Tibial nerve (tissue), 4 donors: ENCODE measurements around the gene TLE3. TPM values are rescaled to one million over a fixed set of nuclear protein-coding genes. Genes with fewer than 3 reads are reported as not detected.

Source experiments
- DNase-seq, 2 donors: peaks; one replicate each; pipeline ENCODE4 v3.0.0-alpha.2; 2019; ENCODE audit warnings: low spot score in 2 of 2
- H3K27ac ChIP-seq, 4 donors: fragments of 200-600 bp; sonication (generic) in 3 of 4; one replicate each; pipeline ENCODE4 v1.5.1; 2017 to 2019; ENCODE audit warnings: mild to moderate bottlenecking in 1 of 4
- H3K27me3 ChIP-seq, 2 donors: fragments of 200-600 bp; sonication (generic) in 1 of 2; one replicate each; pipeline versions ENCODE4 v1.5.1 to v1.6.0; 2017 to 2019
- H3K36me3 ChIP-seq, 3 donors: fragments of 200-600 bp; sonication (generic); one replicate each; pipeline ENCODE4 v1.5.1; 2018 to 2019
- H3K4me1 ChIP-seq, 4 donors: fragments of 200-600 bp; sonication (generic) in 3 of 4; one replicate each; pipeline ENCODE4 v1.5.1; 2017 to 2019
- H3K4me3 ChIP-seq, 4 donors: fragments of 200-600 bp; sonication (generic) in 3 of 4; one replicate each; pipeline ENCODE4 v1.5.1; 2017 to 2019; ENCODE audit warnings: mild to moderate bottlenecking in 1 of 4, moderate library complexity in 1 of 4
- H3K9me3 ChIP-seq, 4 donors: fragments of 200-600 bp; sonication (generic) in 3 of 4; one replicate each; pipeline ENCODE4 v1.5.1; 2017 to 2019
- EP300 ChIP-seq, 2 donors: sonication (generic); formaldehyde crosslinking; IDR thresholded peaks; one replicate each; pipeline ENCODE4 v1.6.1; 2017; ENCODE audit warnings: antibody characterized with exemption in 2 of 2, mild to moderate bottlenecking in 1 of 2
- POLR2A ChIP-seq, 2 donors: fragments of 450-650 bp; IDR thresholded peaks; one replicate each; pipeline ENCODE4 v1.6.1; 2017; ENCODE audit warnings: antibody characterized with exemption in 2 of 2, mild to moderate bottlenecking in 2 of 2, moderate library complexity in 2 of 2
- WGBS, 2 donors: methylation state at CpG; one replicate each; pipeline ENCODE4 v1.1.5; 2018; 5-methylcytosine and 5-hydroxymethylcytosine counted together
- total RNA-seq, 4 donors: library from RNA; depleted of rRNA; stranded (reverse); fragments of >200 nt; gene quantifications; one replicate each; pipeline ENCODE4 v1.1.0, GENCODE V29; 2016
- TF ChIP-seq, protein P1 (sequence below), 5 experiments: fragments of 200-600 bp in 3 of 5; fragments of 450-650 bp in 2 of 5; sonication (generic) in 3 of 5; IDR thresholded peaks; one replicate each; pipeline ENCODE4 v1.5.1; 2016 to 2019; ENCODE audit warnings: antibody characterized with exemption in 5 of 5, mild to moderate bottlenecking in 3 of 5, moderate library complexity in 2 of 5

Gene TLE3
- total RNA-seq, 4 donors from 2014 or later, result 62.4 to 91.6 (median 76.9) TPM

DNA sequence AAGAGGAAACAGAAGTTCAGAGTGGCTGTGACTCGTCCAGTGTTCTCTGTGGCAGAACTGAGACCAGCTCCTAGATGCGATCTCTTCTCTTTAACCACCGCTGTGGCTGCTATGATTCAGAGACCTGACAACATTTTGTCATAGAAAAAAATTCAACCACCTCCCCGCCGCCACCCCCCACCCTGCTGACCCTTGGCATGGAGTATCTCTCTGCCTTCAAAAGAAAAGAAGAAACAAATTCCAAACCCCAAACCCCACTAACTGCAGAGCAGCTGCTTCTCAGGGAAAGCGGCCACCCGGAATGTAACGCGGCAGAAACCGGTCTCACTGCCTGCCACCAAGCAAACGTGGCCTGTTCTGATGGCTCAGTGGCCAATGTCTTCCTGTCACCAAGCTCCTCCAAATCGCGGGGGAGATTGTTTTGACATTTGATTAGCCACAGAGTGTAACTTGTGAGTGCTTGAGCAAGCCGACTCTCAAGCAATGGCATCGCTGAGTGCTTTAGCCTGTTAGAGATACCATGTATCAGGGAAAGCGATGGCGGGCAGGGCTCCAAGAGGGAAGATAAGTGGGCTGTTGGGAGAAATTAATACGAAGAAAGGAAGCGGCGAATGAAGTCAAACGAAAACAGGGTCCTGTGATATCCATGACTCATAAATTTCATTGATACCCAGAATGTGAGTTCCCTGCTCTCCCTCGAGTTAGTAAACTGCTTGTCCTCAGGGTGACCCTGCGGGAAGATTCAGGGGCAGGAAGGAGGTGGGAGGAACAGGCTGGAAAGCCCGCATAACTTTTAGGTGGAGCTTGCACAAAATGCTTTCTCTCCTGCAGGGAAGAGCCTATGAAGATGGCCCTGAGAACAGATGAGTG lies 44.8 kb upstream of the TLE3 start:
- Histone ChIP-seq H3K4me3 (no peak overlapping the region), H3K27me3 (no peaks in the 10 kb centered on the region), H3K4me1 (peaks cover 0 to 30% (median 11%) of the 10 kb centered on the region in 4 donors), H3K9me3 (no peaks in the 10 kb centered on the region), H3K27ac (peak overlapping the region in 1 of 4 donors; percentile 16), H3K36me3 (no peaks in the 10 kb centered on the region)
- DNase-seq, result no peak
- WGBS, 2 donors, result 49 to 61% methylated on average over 24 of the region's 24 CpGs
- TF ChIP-seq EP300 (IDR thresholded peaks at IDR 0.05) (no peak), POLR2A (IDR thresholded peaks at IDR 0.05) (no peak)

DNA sequence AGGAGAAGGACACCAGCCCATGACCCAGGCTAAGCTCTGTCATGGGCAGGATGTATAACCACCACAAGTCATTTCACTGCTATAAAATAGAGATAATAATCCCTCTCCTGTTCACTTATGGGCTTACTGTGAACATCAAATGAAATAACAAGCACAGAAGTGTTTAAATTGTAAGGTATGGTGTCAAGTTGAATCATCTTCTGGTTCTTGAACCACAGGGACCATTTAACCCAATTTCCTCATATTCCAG lies 44.3 kb upstream of the TLE3 start:
- DNase-seq, result no peak
- Histone ChIP-seq H3K4me1 (peaks cover 0 to 30% (median 11%) of the 10 kb centered on the region in 4 donors), H3K36me3 (no peaks in the 10 kb centered on the region), H3K4me3 (no peak overlapping the region), H3K9me3 (no peaks in the 10 kb centered on the region), H3K27ac (peak overlapping the region in 1 of 4 donors; percentile 16), H3K27me3 (no peaks in the 10 kb centered on the region)
- TF ChIP-seq, protein P1, sequence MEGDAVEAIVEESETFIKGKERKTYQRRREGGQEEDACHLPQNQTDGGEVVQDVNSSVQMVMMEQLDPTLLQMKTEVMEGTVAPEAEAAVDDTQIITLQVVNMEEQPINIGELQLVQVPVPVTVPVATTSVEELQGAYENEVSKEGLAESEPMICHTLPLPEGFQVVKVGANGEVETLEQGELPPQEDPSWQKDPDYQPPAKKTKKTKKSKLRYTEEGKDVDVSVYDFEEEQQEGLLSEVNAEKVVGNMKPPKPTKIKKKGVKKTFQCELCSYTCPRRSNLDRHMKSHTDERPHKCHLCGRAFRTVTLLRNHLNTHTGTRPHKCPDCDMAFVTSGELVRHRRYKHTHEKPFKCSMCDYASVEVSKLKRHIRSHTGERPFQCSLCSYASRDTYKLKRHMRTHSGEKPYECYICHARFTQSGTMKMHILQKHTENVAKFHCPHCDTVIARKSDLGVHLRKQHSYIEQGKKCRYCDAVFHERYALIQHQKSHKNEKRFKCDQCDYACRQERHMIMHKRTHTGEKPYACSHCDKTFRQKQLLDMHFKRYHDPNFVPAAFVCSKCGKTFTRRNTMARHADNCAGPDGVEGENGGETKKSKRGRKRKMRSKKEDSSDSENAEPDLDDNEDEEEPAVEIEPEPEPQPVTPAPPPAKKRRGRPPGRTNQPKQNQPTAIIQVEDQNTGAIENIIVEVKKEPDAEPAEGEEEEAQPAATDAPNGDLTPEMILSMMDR (IDR thresholded peaks at IDR 0.05), result no peak
- TF ChIP-seq EP300 (IDR thresholded peaks at IDR 0.05) (no peak), POLR2A (IDR thresholded peaks at IDR 0.05) (no peak)

DNA sequence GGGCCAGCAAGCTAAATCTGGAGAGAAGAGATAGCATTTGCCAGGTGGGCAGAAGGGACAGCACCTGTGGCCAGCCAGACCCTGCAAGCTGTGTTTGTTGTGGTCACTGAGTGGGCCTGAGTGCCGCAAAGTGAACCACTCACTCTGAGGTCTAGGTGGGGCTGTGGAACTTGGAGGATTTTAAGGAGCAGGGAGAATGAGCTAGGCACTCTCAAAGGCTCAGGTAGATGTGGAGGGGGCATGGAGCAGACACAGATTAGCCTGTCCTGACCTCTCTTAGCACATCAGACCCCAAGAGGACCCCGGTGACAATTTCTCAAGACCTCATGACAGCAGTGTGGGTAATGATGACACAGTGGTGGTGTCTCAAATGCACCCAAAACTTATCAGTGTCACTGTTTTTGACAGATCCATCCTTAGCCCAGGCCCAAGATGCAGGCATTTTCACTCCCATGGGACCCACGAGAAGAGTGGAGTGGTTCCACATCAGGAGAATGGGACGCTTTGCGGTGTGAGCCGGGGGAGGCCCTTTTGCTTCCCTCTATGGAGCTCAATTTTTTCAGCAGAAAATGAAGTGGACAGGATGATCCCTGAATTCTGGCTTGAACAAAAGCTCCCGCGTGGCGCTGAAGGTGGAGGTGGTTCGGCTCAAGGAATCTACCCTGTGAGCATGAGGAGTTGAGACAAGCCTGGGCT lies 43.8 kb upstream of the TLE3 start:
- TF ChIP-seq EP300 (IDR thresholded peaks at IDR 0.05) (no peak), POLR2A (IDR thresholded peaks at IDR 0.05) (no peak)
- TF ChIP-seq, protein P1 (IDR thresholded peaks at IDR 0.05), result no peak
- no peak for DNase-seq
- 97 to 98% methylated on average over 10 of the region's 10 CpGs for WGBS, 2 donors
- Histone ChIP-seq H3K36me3 (no peaks in the 10 kb centered on the region), H3K4me1 (peaks cover 0 to 30% (median 11%) of the 10 kb centered on the region in 4 donors), H3K27me3 (no peaks in the 10 kb centered on the region), H3K27ac (peak overlapping the region in 1 of 4 donors; percentile 14), H3K9me3 (no peaks in the 10 kb centered on the region), H3K4me3 (peak overlapping the region in 1 of 4 donors; percentile 2)

DNA sequence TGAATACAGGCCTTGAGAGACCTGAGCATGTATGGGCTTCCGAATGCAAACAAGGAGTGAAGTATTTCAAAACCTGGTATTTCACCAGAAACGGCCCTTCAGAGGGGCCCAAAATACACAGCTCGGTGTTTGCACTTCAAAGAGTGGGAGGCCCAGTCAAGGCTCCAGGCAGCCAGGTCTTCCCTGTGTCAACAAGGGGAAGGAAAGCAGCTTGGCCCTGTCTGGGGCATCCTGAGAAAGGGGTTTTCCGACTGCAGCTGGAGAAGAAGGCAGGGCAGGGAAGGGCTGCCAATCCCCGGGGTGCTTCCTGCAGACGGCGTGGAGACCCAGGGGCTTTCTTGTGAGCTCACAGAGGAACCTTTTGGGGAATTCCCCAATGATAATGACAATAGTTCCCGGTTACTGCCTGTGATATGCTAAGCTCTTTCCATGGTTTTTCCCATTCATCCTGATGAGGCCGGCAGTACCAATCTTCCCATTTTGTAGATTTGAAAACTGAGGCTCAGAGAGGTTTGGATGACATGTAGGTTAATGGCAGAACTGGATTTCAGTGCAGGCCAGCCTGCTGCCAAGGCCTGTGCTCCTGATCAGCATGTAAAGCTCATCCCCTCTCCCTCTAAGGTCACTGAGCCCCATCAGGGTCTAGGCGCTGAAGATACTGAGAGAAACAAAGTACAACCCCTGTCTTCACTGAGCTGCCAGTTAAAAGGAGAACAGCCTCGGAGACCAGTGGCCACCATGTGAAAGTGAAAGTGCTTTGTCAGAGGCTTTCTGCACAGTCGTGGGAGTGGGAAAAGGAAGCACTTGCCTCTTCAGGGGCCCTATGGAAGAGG lies 43.0 kb upstream of the TLE3 start:
- DNase-seq, result no peak
- H3K4me1 ChIP-seq, result peaks cover 0 to 30% (median 11%) of the 10 kb centered on the region in 4 donors
- no peaks in the 10 kb centered on the region for H3K36me3 ChIP-seq
- H3K27me3 ChIP-seq, result no peaks in the 10 kb centered on the region
- peak overlapping the region in 1 of 4 donors; percentile 14 for H3K27ac ChIP-seq
- TF ChIP-seq, protein P1 (IDR thresholded peaks at IDR 0.05), result no peak
- TF ChIP-seq POLR2A (IDR thresholded peaks at IDR 0.05) (no peak), EP300 (IDR thresholded peaks at IDR 0.05) (no peak)
- H3K4me3 ChIP-seq, result peak overlapping the region in 1 of 4 donors; percentile 2
- 42 to 47% methylated on average over 12 of the region's 12 CpGs for WGBS, 2 donors
- H3K9me3 ChIP-seq, result no peaks in the 10 kb centered on the region

DNA sequence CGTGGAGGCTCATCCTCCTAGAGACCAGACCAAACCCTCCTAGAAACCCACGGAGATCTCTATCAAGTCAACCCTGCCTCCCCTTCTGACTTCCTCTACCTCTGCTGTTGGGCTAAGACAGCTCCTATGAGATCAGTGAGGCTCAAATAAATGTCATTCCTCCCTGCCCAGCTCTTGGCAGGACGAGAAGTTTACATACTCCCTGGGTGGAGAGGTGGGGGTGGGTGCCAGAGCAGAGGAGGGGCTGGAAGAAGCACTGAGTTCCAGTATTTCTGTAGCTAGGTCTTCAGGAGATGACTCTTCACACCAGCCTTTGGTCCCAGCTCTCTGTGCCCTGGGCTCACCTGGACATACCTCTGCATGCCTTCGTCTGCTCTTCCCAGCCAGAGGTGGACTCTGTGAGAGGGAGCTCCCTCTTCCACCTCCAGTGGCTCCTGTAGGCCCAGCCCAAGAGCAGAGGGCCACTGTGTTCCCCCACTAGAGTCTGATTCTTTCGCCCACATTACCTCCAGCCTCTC lies 42.4 kb upstream of the TLE3 start:
- no peak for DNase-seq
- H3K9me3 ChIP-seq, result no peaks in the 10 kb centered on the region
- no peak overlapping the region for H3K27ac ChIP-seq
- TF ChIP-seq EP300 (IDR thresholded peaks at IDR 0.05) (no peak), POLR2A (IDR thresholded peaks at IDR 0.05) (no peak)
- TF ChIP-seq, protein P1 (IDR thresholded peaks at IDR 0.05), result no peak
- no peaks in the 10 kb centered on the region for H3K36me3 ChIP-seq
- no peaks in the 10 kb centered on the region for H3K27me3 ChIP-seq
- no peak overlapping the region for H3K4me3 ChIP-seq
- peaks cover 0 to 30% (median 11%) of the 10 kb centered on the region in 4 donors for H3K4me1 ChIP-seq
- 83 to 95% methylated on average over 5 of the region's 5 CpGs for WGBS, 2 donors
